LNCAP (cell line): ENCODE data around the gene CFHR3.
"Not testable (repeated sequence)": the region's sequence is repeated elsewhere in the genome, so short reads cannot be mapped to it uniquely, and the experiment has no call there.

ENCODE experiments used
- TF ChIP-seq, protein P1 (sequence below): fragments of 450-650 bp; IDR thresholded peaks from 2 replicates; pipeline ENCODE4 v1.5.1; 2017; ENCODE audit warnings: mild to moderate bottlenecking

The CFHR3 gene

DNA sequence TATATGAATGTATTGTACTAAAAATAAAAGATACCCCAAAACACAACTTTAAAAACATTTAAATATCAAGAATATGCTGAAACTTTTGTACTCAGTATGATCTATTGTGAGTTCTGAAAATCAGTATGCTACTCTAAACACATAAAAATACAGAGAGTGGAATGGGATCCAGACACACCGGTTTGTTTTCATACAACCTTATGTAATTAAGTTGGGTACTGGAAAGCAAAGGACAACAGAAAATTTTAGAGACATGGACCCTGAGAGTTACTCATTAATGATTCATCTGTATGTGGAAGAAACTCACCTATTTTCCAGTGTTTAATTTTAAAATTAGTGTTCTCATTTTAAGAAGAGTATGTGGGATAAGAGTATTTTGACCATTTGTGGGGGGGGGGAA, 927 bp upstream of the CFHR3 start:
- TF ChIP-seq, protein P1, sequence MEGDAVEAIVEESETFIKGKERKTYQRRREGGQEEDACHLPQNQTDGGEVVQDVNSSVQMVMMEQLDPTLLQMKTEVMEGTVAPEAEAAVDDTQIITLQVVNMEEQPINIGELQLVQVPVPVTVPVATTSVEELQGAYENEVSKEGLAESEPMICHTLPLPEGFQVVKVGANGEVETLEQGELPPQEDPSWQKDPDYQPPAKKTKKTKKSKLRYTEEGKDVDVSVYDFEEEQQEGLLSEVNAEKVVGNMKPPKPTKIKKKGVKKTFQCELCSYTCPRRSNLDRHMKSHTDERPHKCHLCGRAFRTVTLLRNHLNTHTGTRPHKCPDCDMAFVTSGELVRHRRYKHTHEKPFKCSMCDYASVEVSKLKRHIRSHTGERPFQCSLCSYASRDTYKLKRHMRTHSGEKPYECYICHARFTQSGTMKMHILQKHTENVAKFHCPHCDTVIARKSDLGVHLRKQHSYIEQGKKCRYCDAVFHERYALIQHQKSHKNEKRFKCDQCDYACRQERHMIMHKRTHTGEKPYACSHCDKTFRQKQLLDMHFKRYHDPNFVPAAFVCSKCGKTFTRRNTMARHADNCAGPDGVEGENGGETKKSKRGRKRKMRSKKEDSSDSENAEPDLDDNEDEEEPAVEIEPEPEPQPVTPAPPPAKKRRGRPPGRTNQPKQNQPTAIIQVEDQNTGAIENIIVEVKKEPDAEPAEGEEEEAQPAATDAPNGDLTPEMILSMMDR = no peak

DNA sequence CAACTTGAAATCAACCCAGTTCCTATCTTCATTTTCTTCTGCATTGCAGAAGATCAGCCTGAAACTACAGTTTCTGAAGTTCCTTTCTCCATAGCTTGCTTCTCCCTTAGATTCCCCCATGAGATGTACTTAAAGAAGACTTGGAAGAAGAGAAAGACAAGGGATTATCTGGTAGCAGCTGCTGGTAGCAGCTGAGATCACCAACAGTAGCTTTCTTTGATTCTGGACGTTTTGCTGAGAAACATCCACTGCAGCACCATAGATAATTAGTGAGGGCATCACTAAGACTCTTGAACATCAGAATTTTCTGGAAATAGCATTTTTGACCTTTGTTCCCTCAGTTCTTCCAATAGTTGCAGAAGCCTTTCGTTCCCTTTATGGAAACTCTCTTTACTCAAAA, 465 bp upstream of the CFHR3 start:
- TF ChIP-seq, protein P1 = no peak

DNA sequence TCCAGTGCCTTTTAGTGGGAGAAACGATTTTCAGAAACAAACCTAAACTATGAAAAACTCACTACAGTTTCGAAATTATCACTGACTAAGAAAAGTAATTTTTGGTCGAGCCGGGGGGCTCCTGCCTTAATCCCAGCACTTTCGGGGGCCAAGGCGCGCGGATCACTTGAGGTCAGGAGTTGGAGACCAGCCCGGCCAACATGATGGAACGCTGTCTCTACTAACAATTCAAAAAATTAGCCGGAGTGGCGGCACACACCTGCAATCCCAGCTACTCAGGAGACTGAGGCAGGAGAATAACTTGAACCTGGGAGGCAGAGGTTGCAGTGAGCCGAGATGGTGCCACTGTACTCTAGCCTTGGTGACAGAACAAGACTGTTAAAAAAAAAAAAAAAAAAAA, 3.0 kb downstream of the CFHR3 start:
- TF ChIP-seq, protein P1 = no peak

DNA sequence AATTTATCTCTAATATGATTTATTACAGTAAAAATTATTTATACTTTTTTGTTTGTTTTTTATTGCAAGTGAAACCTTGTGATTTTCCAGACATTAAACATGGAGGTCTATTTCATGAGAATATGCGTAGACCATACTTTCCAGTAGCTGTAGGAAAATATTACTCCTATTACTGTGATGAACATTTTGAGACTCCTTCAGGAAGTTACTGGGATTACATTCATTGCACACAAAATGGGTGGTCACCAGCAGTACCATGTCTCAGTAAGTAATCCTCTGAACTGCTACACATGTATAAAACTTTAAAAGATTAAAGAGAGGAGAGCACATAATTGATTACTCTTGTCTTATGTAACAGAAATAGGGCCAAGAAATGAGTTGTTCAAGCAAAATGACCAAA, 4.5 kb downstream of the CFHR3 start:
- TF ChIP-seq, protein P1 = no peak

DNA sequence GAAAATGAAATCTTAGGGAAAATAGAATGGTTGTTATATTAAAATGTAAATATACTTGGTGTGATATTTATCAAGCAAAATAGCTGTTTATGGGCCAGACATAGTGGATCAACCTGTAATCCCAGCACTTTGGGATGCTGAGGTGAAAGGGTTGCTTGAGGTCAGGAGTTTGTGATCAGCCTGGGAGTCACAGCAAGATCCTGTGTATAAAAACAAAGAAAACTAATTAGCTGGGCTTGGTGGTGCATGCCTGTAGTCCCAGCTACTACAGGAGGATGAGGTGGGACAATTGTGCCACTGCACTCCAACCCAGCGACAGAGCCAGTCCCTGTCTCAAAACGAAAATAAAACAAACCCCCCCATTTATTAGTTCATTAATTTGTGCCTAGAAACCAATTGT, 23.3 kb downstream of the CFHR3 start:
- TF ChIP-seq, protein P1 = no peak

DNA sequence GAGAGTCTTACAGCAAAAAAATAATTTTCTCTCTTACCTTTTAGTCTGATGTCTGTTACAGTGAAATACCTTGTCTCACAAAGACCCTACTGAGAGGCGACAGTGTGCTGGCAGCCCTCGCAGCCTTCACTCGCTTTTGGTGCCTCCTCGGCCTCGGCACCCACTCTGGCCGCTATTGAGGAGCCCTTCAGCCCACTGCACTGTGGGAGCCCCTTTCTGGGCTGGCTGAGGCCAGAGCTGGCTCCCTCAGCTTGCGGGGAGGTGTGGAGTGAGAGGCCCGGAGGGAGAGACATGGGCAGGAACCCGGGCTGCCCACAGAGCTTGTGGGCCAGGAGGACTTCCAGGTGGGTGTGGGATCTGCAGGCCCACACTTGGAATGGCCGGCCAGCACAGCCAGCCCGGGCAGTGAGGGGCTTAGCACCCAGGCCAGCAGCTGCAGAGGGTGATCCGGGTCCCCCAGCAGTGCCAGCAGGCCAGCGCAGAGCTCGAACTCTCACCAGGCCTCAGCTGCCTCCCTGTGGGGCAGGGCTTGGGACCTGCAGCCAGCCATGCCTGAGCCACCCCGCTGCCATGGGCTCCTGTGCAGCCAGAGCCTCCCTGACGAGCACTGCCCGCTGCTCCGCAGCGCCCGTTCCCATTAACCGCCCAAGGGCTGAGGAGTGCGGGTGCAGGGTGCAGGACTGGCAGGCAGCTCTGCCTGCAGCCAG, 34.0 kb downstream of the CFHR3 start:
- TF ChIP-seq, protein P1 = no peak

DNA sequence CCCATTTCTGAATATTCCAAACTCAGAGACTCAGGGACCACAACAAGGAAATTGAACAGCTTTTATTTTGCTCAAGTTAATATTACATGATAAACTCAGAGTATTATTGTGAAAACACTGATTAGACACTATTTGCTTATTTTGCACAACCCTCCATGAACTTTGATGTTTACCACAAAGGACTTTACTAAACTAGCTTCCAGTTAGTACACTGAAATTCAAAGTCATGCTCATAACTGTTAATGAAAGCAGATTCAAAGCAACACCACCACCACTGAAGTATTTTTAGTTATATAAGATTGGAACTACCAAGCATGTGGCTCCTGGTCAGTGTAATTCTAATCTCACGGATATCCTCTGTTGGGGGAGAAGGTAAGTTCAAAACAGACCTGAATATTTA, 44.9 kb downstream of the CFHR3 start, which contains the start of gene CFHR1:
Gene CFHR1 (plus strand): TSS at position 201 of the 400 bp plus-strand sequence. CDS start 114 bp downstream, at position 315.
- TF ChIP-seq, protein P1 = not testable (repeated sequence)
